ENCODE measurements around the gene PPCDC. TPM values are rescaled to one million over a fixed set of nuclear protein-coding genes. Genes with fewer than 3 reads are reported as not detected.

PPCDC gene
- total RNA-seq, 4 donors from 2014 or later: 8.4 to 63.5 (median 20.5) TPM

DNA sequence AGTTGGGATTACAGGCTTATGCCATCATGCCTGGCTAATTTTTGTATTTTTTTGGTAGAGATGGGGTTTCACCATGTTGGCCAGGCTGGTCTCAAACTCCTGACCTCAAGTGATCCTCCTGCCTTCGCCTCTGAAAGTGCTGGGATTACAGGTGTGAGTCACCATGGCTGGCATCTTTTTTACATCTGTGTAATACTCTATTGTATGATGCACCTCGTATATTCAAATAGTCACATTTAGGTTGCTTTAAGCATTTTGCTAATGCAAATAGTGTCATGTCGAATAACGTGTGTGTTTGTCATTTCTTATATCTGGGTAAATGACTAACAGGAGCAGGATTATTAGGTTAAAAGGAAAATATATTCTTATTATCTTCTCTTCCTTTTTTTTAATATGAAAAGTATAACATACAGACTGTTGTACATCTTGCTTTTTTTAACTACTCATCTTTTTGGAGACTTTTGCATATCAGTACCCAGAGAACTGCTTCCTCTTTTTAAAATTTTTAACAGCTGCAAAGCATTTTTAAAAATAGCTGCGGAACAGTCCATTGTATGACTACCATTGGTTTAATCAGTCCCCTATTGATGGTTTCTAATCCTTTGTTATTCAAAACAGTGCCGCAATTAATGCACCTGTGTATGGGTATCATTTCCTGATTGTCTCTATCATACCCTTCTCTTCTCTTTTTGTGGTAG, 14.6 kb upstream of the PPCDC start:
- DNase-seq: no peak
- peak overlapping the region in 1 of 4 donors; percentile 46 for H3K27ac ChIP-seq

GRCh38 chr15:75016431-75016830, 7.0 kb upstream of the PPCDC start:
- Histone ChIP-seq H3K36me3 (no peaks in the 10 kb centered on the region), H3K9me3 (no peaks in the 10 kb centered on the region), H3K27me3 (no peaks in the 10 kb centered on the region), H3K4me3 (no peak overlapping the region), H3K27ac (no peak overlapping the region), H3K4me1 (no peaks in the 10 kb centered on the region)
- DNase-seq: no peak
- TF ChIP-seq POLR2A (IDR thresholded peaks at IDR 0.05): no peak
- TF ChIP-seq, protein P1, sequence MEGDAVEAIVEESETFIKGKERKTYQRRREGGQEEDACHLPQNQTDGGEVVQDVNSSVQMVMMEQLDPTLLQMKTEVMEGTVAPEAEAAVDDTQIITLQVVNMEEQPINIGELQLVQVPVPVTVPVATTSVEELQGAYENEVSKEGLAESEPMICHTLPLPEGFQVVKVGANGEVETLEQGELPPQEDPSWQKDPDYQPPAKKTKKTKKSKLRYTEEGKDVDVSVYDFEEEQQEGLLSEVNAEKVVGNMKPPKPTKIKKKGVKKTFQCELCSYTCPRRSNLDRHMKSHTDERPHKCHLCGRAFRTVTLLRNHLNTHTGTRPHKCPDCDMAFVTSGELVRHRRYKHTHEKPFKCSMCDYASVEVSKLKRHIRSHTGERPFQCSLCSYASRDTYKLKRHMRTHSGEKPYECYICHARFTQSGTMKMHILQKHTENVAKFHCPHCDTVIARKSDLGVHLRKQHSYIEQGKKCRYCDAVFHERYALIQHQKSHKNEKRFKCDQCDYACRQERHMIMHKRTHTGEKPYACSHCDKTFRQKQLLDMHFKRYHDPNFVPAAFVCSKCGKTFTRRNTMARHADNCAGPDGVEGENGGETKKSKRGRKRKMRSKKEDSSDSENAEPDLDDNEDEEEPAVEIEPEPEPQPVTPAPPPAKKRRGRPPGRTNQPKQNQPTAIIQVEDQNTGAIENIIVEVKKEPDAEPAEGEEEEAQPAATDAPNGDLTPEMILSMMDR (IDR thresholded peaks at IDR 0.05): no peak

More for the DNA sequence above, 14.6 kb upstream of the PPCDC start:
- Histone ChIP-seq H3K36me3 (no peaks in the 10 kb centered on the region), H3K4me1 (peaks cover 0 to 15% (median 2%) of the 10 kb centered on the region in 4 donors), H3K27me3 (no peaks in the 10 kb centered on the region), H3K9me3 (no peaks in the 10 kb centered on the region), H3K4me3 (no peak overlapping the region)
- TF ChIP-seq POLR2A (IDR thresholded peaks at IDR 0.05): no peak
- TF ChIP-seq, protein P1 (IDR thresholded peaks at IDR 0.05): no peak

- H3K4me3 ChIP-seq: no peak overlapping the region
- H3K27me3 ChIP-seq: no peaks in the 10 kb centered on the region
- no peaks in the 10 kb centered on the region for H3K36me3 ChIP-seq
- no peak for DNase-seq
- TF ChIP-seq, protein P1 (IDR thresholded peaks at IDR 0.05): no peak
- TF ChIP-seq POLR2A (IDR thresholded peaks at IDR 0.05): no peak
- H3K27ac ChIP-seq: no peak overlapping the region
- peaks cover 0 to 10% (median 0%) of the 10 kb centered on the region in 4 donors for H3K4me1 ChIP-seq
- no peaks in the 10 kb centered on the region for H3K9me3 ChIP-seq
Observed at GRCh38 chr15:75019916-75020315, 3.5 kb upstream of the PPCDC start.

DNA sequence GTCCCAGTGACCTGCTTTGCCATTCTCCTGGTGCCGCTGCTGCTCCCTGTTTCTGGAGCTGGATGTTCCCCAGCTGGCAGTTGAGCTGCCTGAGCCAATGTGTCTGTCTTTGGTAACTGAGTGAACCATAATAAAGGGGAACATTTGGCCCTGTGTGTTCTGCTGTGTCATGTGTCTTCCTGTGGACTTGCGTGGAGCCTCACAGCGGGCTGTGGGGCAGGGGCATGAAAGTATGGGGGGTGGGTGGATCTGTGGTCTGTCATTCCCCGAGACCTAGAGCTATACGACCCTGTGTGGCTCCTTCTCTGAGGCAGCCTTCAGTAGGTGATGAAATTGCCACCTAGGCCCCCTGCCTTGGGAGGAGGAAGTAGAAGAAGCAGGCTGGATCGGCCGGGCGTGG, 2.0 kb upstream of the PPCDC start:
- no peak for TF ChIP-seq POLR2A (IDR thresholded peaks at IDR 0.05)
- TF ChIP-seq, protein P1 (IDR thresholded peaks at IDR 0.05): no peak
- H3K9me3 ChIP-seq: no peaks in the 10 kb centered on the region
- no peaks in the 10 kb centered on the region for H3K36me3 ChIP-seq
- no peaks in the 10 kb centered on the region for H3K27me3 ChIP-seq
- H3K4me1 ChIP-seq: peaks cover 0 to 16% (median 0%) of the 10 kb centered on the region in 4 donors
- no peak for DNase-seq
- no peak overlapping the region for H3K4me3 ChIP-seq
- no peak overlapping the region for H3K27ac ChIP-seq

DNA sequence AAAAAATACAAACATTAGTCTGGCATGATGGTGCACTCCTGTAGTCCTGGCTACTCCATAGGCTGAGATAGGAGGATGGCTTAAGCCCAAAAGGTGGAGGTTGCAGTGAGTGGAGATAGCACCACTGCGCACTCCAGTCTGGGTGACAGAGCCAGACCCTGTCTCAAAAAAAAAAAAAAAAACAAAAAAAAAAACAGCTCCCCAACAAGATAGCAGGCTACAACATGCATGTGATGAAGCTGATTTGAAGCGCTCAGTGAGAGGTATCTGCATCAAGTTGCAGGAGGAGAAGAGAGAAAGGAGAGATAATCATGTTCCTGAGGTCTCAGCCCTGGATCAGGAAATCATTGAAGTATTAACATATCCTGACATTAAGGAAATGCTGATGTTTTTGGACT, 608 bp upstream of the PPCDC start:
- Histone ChIP-seq H3K9me3 (no peaks in the 10 kb centered on the region), H3K36me3 (no peaks in the 10 kb centered on the region), H3K4me3 (no peak overlapping the region), H3K27ac (no peak overlapping the region), H3K4me1 (peaks cover 0 to 16% (median 0%) of the 10 kb centered on the region in 4 donors), H3K27me3 (no peaks in the 10 kb centered on the region)
- TF ChIP-seq, protein P1 (IDR thresholded peaks at IDR 0.05): no peak
- TF ChIP-seq POLR2A (IDR thresholded peaks at IDR 0.05): no peak
- no peak for DNase-seq
